ENCODE results near the gene MYH7.
"Not testable (repeated sequence)": the region's sequence is repeated elsewhere in the genome, so short reads cannot be mapped to it uniquely, and the experiment has no call there.

The MYH7 gene

GRCh38 chr14:23431486-23431885, 4.0 kb downstream of the MYH7 start:
- H3K9ac ChIP-seq (ENCODE audit: low read length in 5 of 5) = no peak overlapping the region
- no peaks in the 10 kb centered on the region for H3K9me3 ChIP-seq (ENCODE audit: control insufficient read depth in 5 of 5, low read length in 5 of 5)
- H3K4me1 ChIP-seq (ENCODE audit: control insufficient read depth in 5 of 5, insufficient read depth in 5 of 5, low read length in 5 of 5) = no peaks in the 10 kb centered on the region
- no peak overlapping the region for H3K4me3 ChIP-seq (ENCODE audit: low read depth in 1 of 5, low read length in 5 of 5)
- peaks cover 0 to 19% (median 4%) of the 10 kb centered on the region in 5 donors for H3K27me3 ChIP-seq (ENCODE audit: control insufficient read depth in 5 of 5, insufficient read depth in 4 of 5, low read length in 5 of 5)
- no peak overlapping the region for H3K27ac ChIP-seq (ENCODE audit: low read depth, low read length)
- H3K36me3 ChIP-seq (ENCODE audit: control insufficient read depth in 5 of 5, insufficient read depth in 5 of 5, low read length in 5 of 5) = no peaks in the 10 kb centered on the region

- H3K9me3 ChIP-seq (ENCODE audit: control insufficient read depth in 5 of 5, low read length in 5 of 5) = no peaks in the 10 kb centered on the region
- no peak overlapping the region for H3K4me3 ChIP-seq (ENCODE audit: low read depth in 1 of 5, low read length in 5 of 5)
- peaks cover 0 to 19% (median 4%) of the 10 kb centered on the region in 5 donors for H3K27me3 ChIP-seq (ENCODE audit: control insufficient read depth in 5 of 5, insufficient read depth in 4 of 5, low read length in 5 of 5)
- no peaks in the 10 kb centered on the region for H3K4me1 ChIP-seq (ENCODE audit: control insufficient read depth in 5 of 5, insufficient read depth in 5 of 5, low read length in 5 of 5)
- no peaks in the 10 kb centered on the region for H3K36me3 ChIP-seq (ENCODE audit: control insufficient read depth in 5 of 5, insufficient read depth in 5 of 5, low read length in 5 of 5)
- H3K27ac ChIP-seq (ENCODE audit: low read depth, low read length) = no peak overlapping the region
- H3K9ac ChIP-seq (ENCODE audit: low read length in 5 of 5) = no peak overlapping the region
Measured at GRCh38 chr14:23430723-23431085, 4.8 kb downstream of the MYH7 start.

GRCh38 chr14:23430016-23430722, 5.3 kb downstream of the MYH7 start:
- no peaks in the 10 kb centered on the region for H3K36me3 ChIP-seq (ENCODE audit: control insufficient read depth in 5 of 5, insufficient read depth in 5 of 5, low read length in 5 of 5)
- H3K9ac ChIP-seq (ENCODE audit: low read length in 5 of 5) = no peak overlapping the region
- H3K9me3 ChIP-seq (ENCODE audit: control insufficient read depth in 5 of 5, low read length in 5 of 5) = no peaks in the 10 kb centered on the region
- no peak overlapping the region for H3K27ac ChIP-seq (ENCODE audit: low read depth, low read length)
- no peaks in the 10 kb centered on the region for H3K4me1 ChIP-seq (ENCODE audit: control insufficient read depth in 5 of 5, insufficient read depth in 5 of 5, low read length in 5 of 5)
- H3K27me3 ChIP-seq (ENCODE audit: control insufficient read depth in 5 of 5, insufficient read depth in 4 of 5, low read length in 5 of 5) = peaks cover 0 to 19% (median 4%) of the 10 kb centered on the region in 5 donors
- H3K4me3 ChIP-seq (ENCODE audit: low read depth in 1 of 5, low read length in 5 of 5) = no peak overlapping the region

GRCh38 chr14:23428686-23429495, 6.6 kb downstream of the MYH7 start:
- Histone ChIP-seq H3K9ac (ENCODE audit: low read length in 5 of 5) (no peak overlapping the region), H3K27me3 (ENCODE audit: control insufficient read depth in 5 of 5, insufficient read depth in 4 of 5, low read length in 5 of 5) (peaks cover 0 to 19% (median 4%) of the 10 kb centered on the region in 5 donors), H3K36me3 (ENCODE audit: control insufficient read depth in 5 of 5, insufficient read depth in 5 of 5, low read length in 5 of 5) (no peaks in the 10 kb centered on the region), H3K9me3 (ENCODE audit: control insufficient read depth in 5 of 5, low read length in 5 of 5) (no peaks in the 10 kb centered on the region), H3K4me3 (ENCODE audit: low read depth in 1 of 5, low read length in 5 of 5) (no peak overlapping the region), H3K4me1 (ENCODE audit: control insufficient read depth in 5 of 5, insufficient read depth in 5 of 5, low read length in 5 of 5) (no peaks in the 10 kb centered on the region), H3K27ac (ENCODE audit: low read depth, low read length) (no peak overlapping the region)

- not testable (repeated sequence) for H3K27ac ChIP-seq (ENCODE audit: low read depth, low read length); H3K36me3 ChIP-seq (ENCODE audit: control insufficient read depth in 5 of 5, insufficient read depth in 5 of 5, low read length in 5 of 5); H3K4me1 ChIP-seq (ENCODE audit: control insufficient read depth in 5 of 5, insufficient read depth in 5 of 5, low read length in 5 of 5); H3K4me3 ChIP-seq (ENCODE audit: low read depth in 1 of 5, low read length in 5 of 5); H3K9ac ChIP-seq (ENCODE audit: low read length in 5 of 5); H3K9me3 ChIP-seq (ENCODE audit: control insufficient read depth in 5 of 5, low read length in 5 of 5)
- H3K27me3 ChIP-seq (ENCODE audit: control insufficient read depth in 5 of 5, insufficient read depth in 4 of 5, low read length in 5 of 5) = peaks cover 0 to 11% (median 4%) of the 10 kb centered on the region in 5 donors
Measured at GRCh38 chr14:23425798-23426197, 9.7 kb downstream of the MYH7 start.

GRCh38 chr14:23425169-23425568, 10.3 kb downstream of the MYH7 start:
- H3K4me3 ChIP-seq (ENCODE audit: low read depth in 1 of 5, low read length in 5 of 5) = no peak overlapping the region
- no peaks in the 10 kb centered on the region for H3K36me3 ChIP-seq (ENCODE audit: control insufficient read depth in 5 of 5, insufficient read depth in 5 of 5, low read length in 5 of 5)

GRCh38 chr14:23423657-23424056, 11.8 kb downstream of the MYH7 start:
- peaks cover 0 to 4% (median 0%) of the 10 kb centered on the region in 5 donors for H3K27me3 ChIP-seq (ENCODE audit: control insufficient read depth in 5 of 5, insufficient read depth in 4 of 5, low read length in 5 of 5)
- H3K36me3 ChIP-seq (ENCODE audit: control insufficient read depth in 5 of 5, insufficient read depth in 5 of 5, low read length in 5 of 5) = no peaks in the 10 kb centered on the region
- H3K4me1 ChIP-seq (ENCODE audit: control insufficient read depth in 5 of 5, insufficient read depth in 5 of 5, low read length in 5 of 5) = no peaks in the 10 kb centered on the region
- H3K4me3 ChIP-seq (ENCODE audit: low read depth in 1 of 5, low read length in 5 of 5) = no peak overlapping the region
- H3K9me3 ChIP-seq (ENCODE audit: control insufficient read depth in 5 of 5, low read length in 5 of 5) = no peaks in the 10 kb centered on the region
- no peak overlapping the region for H3K27ac ChIP-seq (ENCODE audit: low read depth, low read length)
- H3K9ac ChIP-seq (ENCODE audit: low read length in 5 of 5) = no peak overlapping the region

More at GRCh38 chr14:23425169-23425568, 10.3 kb downstream of the MYH7 start:
- Histone ChIP-seq H3K4me1 (ENCODE audit: control insufficient read depth in 5 of 5, insufficient read depth in 5 of 5, low read length in 5 of 5) (no peaks in the 10 kb centered on the region), H3K9ac (ENCODE audit: low read length in 5 of 5) (no peak overlapping the region), H3K9me3 (ENCODE audit: control insufficient read depth in 5 of 5, low read length in 5 of 5) (no peaks in the 10 kb centered on the region), H3K27me3 (ENCODE audit: control insufficient read depth in 5 of 5, insufficient read depth in 4 of 5, low read length in 5 of 5) (peaks cover 0 to 10% (median 4%) of the 10 kb centered on the region in 5 donors), H3K27ac (ENCODE audit: low read depth, low read length) (no peak overlapping the region)

GRCh38 chr14:23421594-23421993, 13.9 kb downstream of the MYH7 start:
- Histone ChIP-seq H3K9me3 (ENCODE audit: control insufficient read depth in 5 of 5, low read length in 5 of 5) (no peaks in the 10 kb centered on the region), H3K4me1 (ENCODE audit: control insufficient read depth in 5 of 5, insufficient read depth in 5 of 5, low read length in 5 of 5) (no peaks in the 10 kb centered on the region), H3K36me3 (ENCODE audit: control insufficient read depth in 5 of 5, insufficient read depth in 5 of 5, low read length in 5 of 5) (no peaks in the 10 kb centered on the region), H3K4me3 (ENCODE audit: low read depth in 1 of 5, low read length in 5 of 5) (no peak overlapping the region), H3K27ac (ENCODE audit: low read depth, low read length) (no peak overlapping the region), H3K9ac (ENCODE audit: low read length in 5 of 5) (no peak overlapping the region), H3K27me3 (ENCODE audit: control insufficient read depth in 5 of 5, insufficient read depth in 4 of 5, low read length in 5 of 5) (peaks cover 0 to 6% (median 2%) of the 10 kb centered on the region in 5 donors)

- H3K27ac ChIP-seq (ENCODE audit: low read depth, low read length); H3K9ac ChIP-seq (ENCODE audit: low read length in 5 of 5); H3K9me3 ChIP-seq (ENCODE audit: control insufficient read depth in 5 of 5, low read length in 5 of 5); H3K36me3 ChIP-seq (ENCODE audit: control insufficient read depth in 5 of 5, insufficient read depth in 5 of 5, low read length in 5 of 5); H3K4me1 ChIP-seq (ENCODE audit: control insufficient read depth in 5 of 5, insufficient read depth in 5 of 5, low read length in 5 of 5); H3K4me3 ChIP-seq (ENCODE audit: low read depth in 1 of 5, low read length in 5 of 5); H3K27me3 ChIP-seq (ENCODE audit: control insufficient read depth in 5 of 5, insufficient read depth in 4 of 5, low read length in 5 of 5): not testable (repeated sequence)
Measured at GRCh38 chr14:23419646-23420045, 15.8 kb downstream of the MYH7 start.

- Histone ChIP-seq H3K4me3 (ENCODE audit: low read depth in 1 of 5, low read length in 5 of 5) (no peak overlapping the region), H3K27ac (ENCODE audit: low read depth, low read length) (no peak overlapping the region), H3K4me1 (ENCODE audit: control insufficient read depth in 5 of 5, insufficient read depth in 5 of 5, low read length in 5 of 5) (no peaks in the 10 kb centered on the region), H3K9me3 (ENCODE audit: control insufficient read depth in 5 of 5, low read length in 5 of 5) (no peaks in the 10 kb centered on the region), H3K36me3 (ENCODE audit: control insufficient read depth in 5 of 5, insufficient read depth in 5 of 5, low read length in 5 of 5) (no peaks in the 10 kb centered on the region), H3K27me3 (ENCODE audit: control insufficient read depth in 5 of 5, insufficient read depth in 4 of 5, low read length in 5 of 5) (peaks cover 0 to 6% (median 2%) of the 10 kb centered on the region in 5 donors), H3K9ac (ENCODE audit: low read length in 5 of 5) (no peak overlapping the region)
Measured at GRCh38 chr14:23418021-23418420, 17.4 kb downstream of the MYH7 start.

All from subcutaneous abdominal adipose tissue (tissue), 5 donors.